ENCODE measurements around the gene NANS.

GRCh38 chr9:98096091-98096490, 39.6 kb downstream of the NANS start:
- TF ChIP-seq CTCF (conservative IDR thresholded peaks at IDR 0.05; ENCODE audit: low read length) (no peak), EZH2phosphoT487 (IDR thresholded peaks at IDR 0.05; ENCODE audit: borderline replicate concordance) (no peak)
